Lung (tissue), 12 donors: ENCODE results near the gene PCGF5. TPM values are rescaled to one million over a fixed set of nuclear protein-coding genes. Genes with fewer than 3 reads are reported as not detected.

Experiments
- ATAC-seq: fragments of 200-7000 bp; cut with Tn5 transposase; one replicate; pipeline ENCODE4 v1.9.1; 2020; ENCODE audit warnings: moderate number of reproducible peaks; ENCODE audit not compliant: insufficient read depth, low FRiP score
- DNase-seq, 3 donors: peaks; one replicate each; pipeline ENCODE4 v3.0.0-alpha.2; 2013 to 2017
- H3K27ac ChIP-seq, 2 donors: one replicate each; pipeline ENCODE4 v1.5.1; 2013; ENCODE audit warnings: mild to moderate bottlenecking in 2 of 2, moderate library complexity in 2 of 2, control low read depth in 1 of 2, inconsistent platforms in 1 of 2, low read depth in 1 of 2, low read length in 1 of 2
- H3K27me3 ChIP-seq, 3 donors: one replicate each; pipeline ENCODE4 v1.5.1; 2013; ENCODE audit warnings: low read length in 2 of 3; ENCODE audit not compliant: control insufficient read depth in 3 of 3, insufficient read depth in 3 of 3
- H3K36me3 ChIP-seq, 4 donors: one replicate each; pipeline ENCODE4 v1.5.1; 2013; ENCODE audit warnings: low read length in 4 of 4, mild to moderate bottlenecking in 1 of 4, moderate library complexity in 1 of 4; ENCODE audit not compliant: control insufficient read depth in 4 of 4, insufficient read depth in 4 of 4
- H3K4me1 ChIP-seq, 5 donors: one replicate each; pipeline ENCODE4 v1.5.1; 2013; ENCODE audit warnings: low read length in 5 of 5, mild to moderate bottlenecking in 2 of 5, moderate library complexity in 1 of 5; ENCODE audit not compliant: control insufficient read depth in 5 of 5, insufficient read depth in 5 of 5
- H3K4me3 ChIP-seq: one replicate; pipeline ENCODE4 v1.5.1; 2013; ENCODE audit warnings: mild to moderate bottlenecking, control low read depth, moderate library complexity
- H3K9ac ChIP-seq, 2 donors: one replicate each; pipeline ENCODE4 v1.5.1; 2013; ENCODE audit warnings: low read length in 2 of 2, control low read depth in 1 of 2; ENCODE audit not compliant: insufficient read depth in 1 of 2
- H3K9me3 ChIP-seq, 4 donors: one replicate each; pipeline ENCODE4 v1.5.1; 2013; ENCODE audit warnings: low read length in 3 of 4, mild to moderate bottlenecking in 1 of 4, moderate library complexity in 1 of 4; ENCODE audit not compliant: control insufficient read depth in 4 of 4, insufficient read depth in 3 of 4
- WGBS, 2 donors: extraction: QIAGEN DNeasy Blood & Tissue Kit; methylation state at CpG; one replicate each; pipeline ENCODE4 v1.1.7; 2013; 5-methylcytosine and 5-hydroxymethylcytosine counted together
- polyA plus RNA-seq, 2 donors: library from polyadenylated mRNA; stranded (reverse); fragments of 200-250 nt; gene quantifications; one replicate each; pipeline ENCODE4 v1.2.1, GENCODE V29; 2013
- total RNA-seq, 2 donors: library from RNA; depleted of rRNA in 1 of 2; stranded (reverse); fragments of >200 nt in 1 of 2; gene quantifications; one replicate each; pipeline ENCODE4 v1.2.1, GENCODE V29; 2014 to 2021
- TF ChIP-seq, protein P1 (sequence below): IDR thresholded peaks from 2 replicates; pipeline ENCODE4 v1.5.1; 2012; ENCODE audit warnings: mild to moderate bottlenecking; ENCODE audit errors: control extremely low read depth, extremely low read depth
- donor health status: control.
- donor health status: control.
- donor health status: Bipolar disorder and iron deficiency.
- donor health status: healthy.
- donor health status: DM: yes; HTN: yes; CAD: no.

Gene PCGF5
- total and polyA plus RNA-seq, 4 donors = 27.2 to 36.9 (median 32.6) TPM

GRCh38 chr10:91284486-91285090 lies 64.1 kb downstream of the PCGF5 start:
- H3K4me3 ChIP-seq = no peak overlapping the region
- no peak for DNase-seq
- peaks cover 0 to 6% (median 1%) of the 10 kb centered on the region in 4 donors for H3K36me3 ChIP-seq
- H3K27me3 ChIP-seq = no peaks in the 10 kb centered on the region
- TF ChIP-seq, protein P1, sequence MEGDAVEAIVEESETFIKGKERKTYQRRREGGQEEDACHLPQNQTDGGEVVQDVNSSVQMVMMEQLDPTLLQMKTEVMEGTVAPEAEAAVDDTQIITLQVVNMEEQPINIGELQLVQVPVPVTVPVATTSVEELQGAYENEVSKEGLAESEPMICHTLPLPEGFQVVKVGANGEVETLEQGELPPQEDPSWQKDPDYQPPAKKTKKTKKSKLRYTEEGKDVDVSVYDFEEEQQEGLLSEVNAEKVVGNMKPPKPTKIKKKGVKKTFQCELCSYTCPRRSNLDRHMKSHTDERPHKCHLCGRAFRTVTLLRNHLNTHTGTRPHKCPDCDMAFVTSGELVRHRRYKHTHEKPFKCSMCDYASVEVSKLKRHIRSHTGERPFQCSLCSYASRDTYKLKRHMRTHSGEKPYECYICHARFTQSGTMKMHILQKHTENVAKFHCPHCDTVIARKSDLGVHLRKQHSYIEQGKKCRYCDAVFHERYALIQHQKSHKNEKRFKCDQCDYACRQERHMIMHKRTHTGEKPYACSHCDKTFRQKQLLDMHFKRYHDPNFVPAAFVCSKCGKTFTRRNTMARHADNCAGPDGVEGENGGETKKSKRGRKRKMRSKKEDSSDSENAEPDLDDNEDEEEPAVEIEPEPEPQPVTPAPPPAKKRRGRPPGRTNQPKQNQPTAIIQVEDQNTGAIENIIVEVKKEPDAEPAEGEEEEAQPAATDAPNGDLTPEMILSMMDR = no peak
- no peak for ATAC-seq
- no peak overlapping the region for H3K9ac ChIP-seq
- H3K9me3 ChIP-seq = no peaks in the 10 kb centered on the region
- no peak overlapping the region for H3K27ac ChIP-seq
- WGBS, 2 donors = 71 to 74% methylated on average over 6 of the region's 6 CpGs
- peaks cover 0 to 15% (median 0%) of the 10 kb centered on the region in 5 donors for H3K4me1 ChIP-seq

DNA sequence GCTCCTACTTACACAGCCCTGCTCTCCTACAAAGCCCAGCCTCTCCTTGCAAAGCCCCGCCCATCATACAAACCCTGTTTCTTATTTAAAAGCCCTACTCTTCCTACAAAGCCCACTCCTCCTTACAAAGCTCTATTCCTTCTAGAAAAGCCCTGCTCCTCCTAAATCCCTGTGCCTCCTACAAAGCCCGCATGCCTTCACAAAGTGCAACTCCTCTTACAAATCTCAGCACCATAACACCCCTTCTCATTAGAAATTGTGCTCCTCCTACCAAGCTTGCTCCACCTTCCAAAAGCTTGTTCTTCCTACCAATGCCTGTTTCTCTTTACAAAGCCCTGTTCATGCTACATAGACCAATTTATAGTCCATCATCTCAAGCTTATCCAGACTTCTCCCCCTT lies 66.1 kb downstream of the PCGF5 start:
- DNase-seq = no peak
- WGBS, 2 donors = 88 to 95% methylated on average over 2 of the region's 2 CpGs

DNA sequence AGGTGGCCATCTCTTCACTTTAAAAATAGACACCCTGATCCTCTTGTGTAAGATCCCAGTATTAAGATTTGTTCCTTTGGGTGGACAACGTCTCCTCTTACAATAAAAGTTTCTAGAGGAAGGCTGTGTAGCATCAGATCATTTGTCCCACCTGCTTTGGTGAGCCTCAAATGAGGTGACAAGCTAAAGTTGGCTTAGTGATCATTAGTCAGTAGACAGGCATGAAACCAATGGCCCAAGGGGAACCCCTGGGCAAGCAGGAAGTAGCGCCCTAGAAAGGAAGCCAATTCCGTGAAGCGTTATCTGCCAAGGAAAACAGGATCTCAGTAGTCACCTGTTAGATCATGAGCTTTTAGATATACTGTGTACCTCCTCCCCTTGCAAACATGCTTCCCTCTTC lies 66.8 kb downstream of the PCGF5 start:
- H3K4me3 ChIP-seq = no peak overlapping the region
- TF ChIP-seq, protein P1 = no peak
- no peak for DNase-seq
- no peaks in the 10 kb centered on the region for H3K9me3 ChIP-seq
- H3K9ac ChIP-seq = no peak overlapping the region
- ATAC-seq = no peak
- WGBS, 2 donors = 57 to 72% methylated on average over 4 of the region's 4 CpGs
- H3K36me3 ChIP-seq = peaks cover 0 to 5% (median 1%) of the 10 kb centered on the region in 4 donors
- H3K27ac ChIP-seq = no peak overlapping the region
- peaks cover 0 to 15% (median 0%) of the 10 kb centered on the region in 5 donors for H3K4me1 ChIP-seq
- no peaks in the 10 kb centered on the region for H3K27me3 ChIP-seq

More for the DNA sequence above, 66.1 kb downstream of the PCGF5 start:
- Histone ChIP-seq H3K9ac (no peak overlapping the region), H3K9me3 (no peaks in the 10 kb centered on the region), H3K4me3 (no peak overlapping the region), H3K27me3 (no peaks in the 10 kb centered on the region), H3K4me1 (peaks cover 0 to 15% (median 0%) of the 10 kb centered on the region in 5 donors), H3K36me3 (peaks cover 0 to 6% (median 1%) of the 10 kb centered on the region in 4 donors), H3K27ac (no peak overlapping the region)
- ATAC-seq = no peak
- TF ChIP-seq, protein P1 = no peak
